ENCODE measurements around the gene HAPLN1. TPM values are rescaled to one million over a fixed set of nuclear protein-coding genes. Genes with fewer than 3 reads are reported as not detected.

The HAPLN1 gene
- total and polyA plus RNA-seq, 4 donors = 5.0 to 28.4 (median 7.0) TPM

GRCh38 chr5:83657807-83658525 is 62.7 kb downstream of the HAPLN1 start:
- no peak overlapping the region for H3K27ac ChIP-seq (ENCODE audit: low read depth, low read length)
- H3K27me3 ChIP-seq (ENCODE audit: control insufficient read depth, insufficient read depth, low read length) = no peaks in the 10 kb centered on the region
- H3K36me3 ChIP-seq (ENCODE audit: control insufficient read depth, insufficient read depth, low read length) = no peaks in the 10 kb centered on the region
- no peaks in the 10 kb centered on the region for H3K9me3 ChIP-seq (ENCODE audit: control insufficient read depth, insufficient read depth, low read length)
- H3K4me3 ChIP-seq (ENCODE audit: low read depth, low read length) = no peak overlapping the region
- DNase-seq (ENCODE audit: low read depth in 4 of 6, low spot score in 6 of 6) = no peak
- H3K4me1 ChIP-seq (ENCODE audit: control insufficient read depth, insufficient read depth, low read length) = no peaks in the 10 kb centered on the region
- no CpG with 5 or more reads among the region's 1 CpG for WGBS (ENCODE audit: insufficient coverage)

- H3K9me3 ChIP-seq (ENCODE audit: control insufficient read depth, insufficient read depth, low read length) = no peaks in the 10 kb centered on the region
- no peaks in the 10 kb centered on the region for H3K36me3 ChIP-seq (ENCODE audit: control insufficient read depth, insufficient read depth, low read length)
- no peaks in the 10 kb centered on the region for H3K4me1 ChIP-seq (ENCODE audit: control insufficient read depth, insufficient read depth, low read length)
- H3K27ac ChIP-seq (ENCODE audit: low read depth, low read length) = no peak overlapping the region
- no peak overlapping the region for H3K4me3 ChIP-seq (ENCODE audit: low read depth, low read length)
- WGBS (ENCODE audit: insufficient coverage) = no CpG with 5 or more reads among the region's 1 CpG
- no peak for DNase-seq (ENCODE audit: low read depth in 4 of 6, low spot score in 6 of 6)
- H3K27me3 ChIP-seq (ENCODE audit: control insufficient read depth, insufficient read depth, low read length) = no peaks in the 10 kb centered on the region
These were observed 66.1 kb downstream of the HAPLN1 start for GRCh38 chr5:83654427-83654994.

DNA sequence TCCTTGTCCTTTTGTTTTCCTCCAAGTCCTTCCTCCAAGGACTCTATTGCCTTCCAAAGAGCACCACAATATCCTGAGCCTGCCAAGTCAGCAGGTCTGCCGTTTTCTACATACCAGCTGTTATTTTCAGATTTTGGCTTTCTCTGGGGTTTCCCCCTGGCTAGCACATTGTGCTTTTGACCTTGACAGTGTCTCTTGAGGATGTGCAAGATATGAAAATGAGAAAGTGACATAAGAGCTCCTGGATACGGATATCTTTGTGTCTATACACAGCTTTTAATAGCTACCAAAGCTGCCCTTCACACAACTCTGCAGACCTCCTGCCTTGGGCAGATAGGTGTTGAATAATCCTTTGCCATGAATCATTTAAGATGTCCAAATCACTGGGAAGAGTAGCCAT is 67.0 kb downstream of the HAPLN1 start:
- Histone ChIP-seq H3K4me1 (ENCODE audit: control insufficient read depth, insufficient read depth, low read length) (no peaks in the 10 kb centered on the region), H3K27me3 (ENCODE audit: control insufficient read depth, insufficient read depth, low read length) (no peaks in the 10 kb centered on the region), H3K36me3 (ENCODE audit: control insufficient read depth, insufficient read depth, low read length) (no peaks in the 10 kb centered on the region), H3K4me3 (ENCODE audit: low read depth, low read length) (no peak overlapping the region), H3K9me3 (ENCODE audit: control insufficient read depth, insufficient read depth, low read length) (no peaks in the 10 kb centered on the region), H3K27ac (ENCODE audit: low read depth, low read length) (no peak overlapping the region)
- DNase-seq (ENCODE audit: low read depth in 4 of 6, low spot score in 6 of 6) = no peak
- 22% methylated on average over 1 of the region's 2 CpGs for WGBS (ENCODE audit: insufficient coverage)

DNA sequence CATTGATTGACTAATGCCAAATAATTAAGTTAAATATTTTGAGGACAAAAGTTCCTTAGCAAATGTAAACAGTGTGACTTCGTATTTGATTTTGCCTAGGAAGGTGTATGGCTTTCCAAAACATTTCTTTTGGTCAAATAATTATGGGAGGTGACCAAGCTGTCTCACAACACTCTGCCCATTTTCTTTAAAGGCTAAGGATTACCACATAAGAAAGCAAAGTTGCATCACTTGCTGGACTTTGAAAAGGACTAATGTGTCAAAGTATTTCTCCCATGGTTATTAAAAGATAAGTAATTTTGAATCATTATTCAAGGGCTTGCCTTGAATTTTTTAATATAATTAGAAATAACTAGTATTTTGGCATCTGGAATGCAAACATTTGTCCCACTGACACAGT is 74.7 kb downstream of the HAPLN1 start:
- DNase-seq (ENCODE audit: low read depth in 4 of 6, low spot score in 6 of 6) = no peak
- no peaks in the 10 kb centered on the region for H3K27me3 ChIP-seq (ENCODE audit: control insufficient read depth, insufficient read depth, low read length)
- no peak overlapping the region for H3K4me3 ChIP-seq (ENCODE audit: low read depth, low read length)
- whole genome bisulfite sequencing (ENCODE audit: insufficient coverage) = no CpG with 5 or more reads among the region's 1 CpG
- peaks cover 3% of the 10 kb centered on the region for H3K4me1 ChIP-seq (ENCODE audit: control insufficient read depth, insufficient read depth, low read length)
- no peaks in the 10 kb centered on the region for H3K9me3 ChIP-seq (ENCODE audit: control insufficient read depth, insufficient read depth, low read length)
- H3K36me3 ChIP-seq (ENCODE audit: control insufficient read depth, insufficient read depth, low read length) = no peaks in the 10 kb centered on the region
- H3K27ac ChIP-seq (ENCODE audit: low read depth, low read length) = no peak overlapping the region

GRCh38 chr5:83644301-83644700 is 76.4 kb downstream of the HAPLN1 start:
- WGBS (ENCODE audit: insufficient coverage) = 95% methylated on average over 12 of the region's 14 CpGs
- Histone ChIP-seq H3K27me3 (ENCODE audit: control insufficient read depth, insufficient read depth, low read length) (no peaks in the 10 kb centered on the region), H3K27ac (ENCODE audit: low read depth, low read length) (no peak overlapping the region), H3K4me3 (ENCODE audit: low read depth, low read length) (no peak overlapping the region), H3K4me1 (ENCODE audit: control insufficient read depth, insufficient read depth, low read length) (peaks cover 3% of the 10 kb centered on the region), H3K36me3 (ENCODE audit: control insufficient read depth, insufficient read depth, low read length) (no peaks in the 10 kb centered on the region), H3K9me3 (ENCODE audit: control insufficient read depth, insufficient read depth, low read length) (no peaks in the 10 kb centered on the region)
- no peak for DNase-seq (ENCODE audit: low read depth in 4 of 6, low spot score in 6 of 6)

DNA sequence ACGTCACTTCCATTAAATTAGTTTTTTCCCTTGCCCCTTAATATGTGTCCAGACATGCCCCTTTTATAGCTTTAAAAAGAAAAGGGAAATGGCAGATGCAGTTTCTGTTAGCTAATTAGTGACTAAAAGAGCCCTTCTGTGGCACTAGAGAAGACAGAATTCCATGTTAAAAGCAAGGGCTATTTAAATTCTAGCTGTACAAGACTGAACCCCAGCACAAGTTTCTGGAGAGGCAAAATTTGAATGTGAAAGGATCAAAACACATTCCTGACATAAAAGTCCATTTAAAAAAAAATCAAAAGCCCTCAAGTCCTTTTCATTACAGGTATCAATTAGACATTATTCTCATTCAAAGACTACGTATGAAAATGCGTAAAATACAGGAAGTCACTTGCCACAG is 78.7 kb downstream of the HAPLN1 start:
- H3K4me1 ChIP-seq (ENCODE audit: control insufficient read depth, insufficient read depth, low read length) = peaks cover 3% of the 10 kb centered on the region
- DNase-seq (ENCODE audit: low read depth in 4 of 6, low spot score in 6 of 6) = peak in 3 of 6 donors; percentile 9 to 48 (median 27)
- no CpG with 5 or more reads among the region's 3 CpGs for WGBS (ENCODE audit: insufficient coverage)
- H3K27me3 ChIP-seq (ENCODE audit: control insufficient read depth, insufficient read depth, low read length) = no peaks in the 10 kb centered on the region
- no peaks in the 10 kb centered on the region for H3K9me3 ChIP-seq (ENCODE audit: control insufficient read depth, insufficient read depth, low read length)
- no peak overlapping the region for H3K27ac ChIP-seq (ENCODE audit: low read depth, low read length)
- no peak overlapping the region for H3K4me3 ChIP-seq (ENCODE audit: low read depth, low read length)
- H3K36me3 ChIP-seq (ENCODE audit: control insufficient read depth, insufficient read depth, low read length) = no peaks in the 10 kb centered on the region

DNA sequence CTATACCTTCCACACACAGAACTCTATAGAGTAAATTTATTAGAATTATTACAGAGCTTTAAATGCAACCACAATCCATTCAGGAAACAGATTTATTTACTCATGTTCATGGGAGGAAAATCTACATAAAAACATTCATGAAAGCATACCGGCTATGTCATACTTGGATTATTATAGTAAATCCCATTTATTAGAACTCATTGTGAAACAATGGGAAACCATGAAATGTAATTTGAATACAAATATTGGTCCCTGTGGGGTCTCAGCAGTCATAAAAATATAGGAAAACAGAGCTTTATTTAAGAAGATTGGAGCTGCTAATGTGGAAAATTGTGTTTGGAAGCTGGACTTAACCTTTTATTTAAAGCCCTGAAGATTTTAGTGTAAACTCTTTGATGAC is 80.7 kb downstream of the HAPLN1 start:
- WGBS (ENCODE audit: insufficient coverage) = no CpG with 5 or more reads among the region's 1 CpG
- Histone ChIP-seq H3K36me3 (ENCODE audit: control insufficient read depth, insufficient read depth, low read length) (no peaks in the 10 kb centered on the region), H3K4me3 (ENCODE audit: low read depth, low read length) (no peak overlapping the region), H3K27me3 (ENCODE audit: control insufficient read depth, insufficient read depth, low read length) (no peaks in the 10 kb centered on the region), H3K27ac (ENCODE audit: low read depth, low read length) (no peak overlapping the region), H3K9me3 (ENCODE audit: control insufficient read depth, insufficient read depth, low read length) (no peaks in the 10 kb centered on the region), H3K4me1 (ENCODE audit: control insufficient read depth, insufficient read depth, low read length) (peaks cover 3% of the 10 kb centered on the region)
- peak in 1 of 6 donors; percentile 50 for DNase-seq (ENCODE audit: low read depth in 4 of 6, low spot score in 6 of 6)

- H3K27me3 ChIP-seq (ENCODE audit: control insufficient read depth, insufficient read depth, low read length) = no peaks in the 10 kb centered on the region
- 60% methylated on average over 3 of the region's 6 CpGs for WGBS (ENCODE audit: insufficient coverage)
- H3K9me3 ChIP-seq (ENCODE audit: control insufficient read depth, insufficient read depth, low read length) = no peaks in the 10 kb centered on the region
- H3K36me3 ChIP-seq (ENCODE audit: control insufficient read depth, insufficient read depth, low read length) = no peaks in the 10 kb centered on the region
- H3K4me3 ChIP-seq (ENCODE audit: low read depth, low read length) = no peak overlapping the region
- H3K4me1 ChIP-seq (ENCODE audit: control insufficient read depth, insufficient read depth, low read length) = no peaks in the 10 kb centered on the region
- DNase-seq (ENCODE audit: low read depth in 4 of 6, low spot score in 6 of 6) = no peak
- H3K27ac ChIP-seq (ENCODE audit: low read depth, low read length) = no peak overlapping the region
These were observed 84.5 kb downstream of the HAPLN1 start for GRCh38 chr5:83636156-83636555.

DNA sequence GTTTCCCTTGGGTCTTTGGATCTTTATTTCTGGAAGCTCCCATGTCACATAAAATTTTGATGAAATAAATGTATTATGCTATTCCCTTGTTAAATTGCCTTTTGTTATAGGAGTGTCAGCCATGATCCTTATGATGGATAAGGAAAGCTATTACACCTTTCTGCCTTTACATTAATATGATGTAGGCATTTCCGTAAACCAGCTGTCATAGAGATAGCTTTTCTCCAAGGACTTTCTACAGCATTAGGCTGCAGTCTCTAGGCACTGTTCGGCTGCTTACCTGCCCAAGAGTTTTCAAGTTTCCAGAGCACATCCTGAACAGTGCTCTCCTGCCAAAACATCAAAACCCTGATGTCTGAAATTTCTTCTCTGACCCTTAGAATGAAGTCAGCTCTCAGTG is 87.4 kb downstream of the HAPLN1 start:
- WGBS (ENCODE audit: insufficient coverage) = no CpG with 5 or more reads among the region's 2 CpGs
- Histone ChIP-seq H3K36me3 (ENCODE audit: control insufficient read depth, insufficient read depth, low read length) (no peaks in the 10 kb centered on the region), H3K27ac (ENCODE audit: low read depth, low read length) (no peak overlapping the region), H3K27me3 (ENCODE audit: control insufficient read depth, insufficient read depth, low read length) (no peaks in the 10 kb centered on the region), H3K4me3 (ENCODE audit: low read depth, low read length) (no peak overlapping the region), H3K9me3 (ENCODE audit: control insufficient read depth, insufficient read depth, low read length) (no peaks in the 10 kb centered on the region), H3K4me1 (ENCODE audit: control insufficient read depth, insufficient read depth, low read length) (no peaks in the 10 kb centered on the region)
- DNase-seq (ENCODE audit: low read depth in 4 of 6, low spot score in 6 of 6) = no peak

DNA sequence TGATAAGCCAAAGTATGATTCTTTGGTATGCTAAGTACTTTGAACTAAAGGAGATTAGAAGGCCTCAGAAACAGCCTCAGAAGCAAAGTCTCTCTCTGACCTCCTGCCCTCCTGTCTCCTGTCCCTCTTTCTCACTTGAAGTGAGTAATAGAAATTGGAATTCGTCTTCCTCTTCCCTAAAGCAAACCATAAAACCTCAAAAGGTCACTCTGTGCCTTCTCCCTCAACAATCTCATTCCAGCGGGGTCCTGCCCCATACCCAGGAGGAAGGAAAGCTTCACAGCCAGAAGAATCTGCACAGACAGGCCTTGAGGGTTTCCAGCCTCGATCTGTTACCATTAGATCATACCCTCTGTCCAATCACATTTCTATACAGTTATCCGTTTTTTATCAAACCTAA is 87.8 kb downstream of the HAPLN1 start:
- H3K27me3 ChIP-seq (ENCODE audit: control insufficient read depth, insufficient read depth, low read length) = no peaks in the 10 kb centered on the region
- no peak overlapping the region for H3K4me3 ChIP-seq (ENCODE audit: low read depth, low read length)
- no peaks in the 10 kb centered on the region for H3K4me1 ChIP-seq (ENCODE audit: control insufficient read depth, insufficient read depth, low read length)
- DNase-seq (ENCODE audit: low read depth in 4 of 6, low spot score in 6 of 6) = no peak
- H3K9me3 ChIP-seq (ENCODE audit: control insufficient read depth, insufficient read depth, low read length) = no peaks in the 10 kb centered on the region
- H3K27ac ChIP-seq (ENCODE audit: low read depth, low read length) = no peak overlapping the region
- H3K36me3 ChIP-seq (ENCODE audit: control insufficient read depth, insufficient read depth, low read length) = no peaks in the 10 kb centered on the region
- WGBS (ENCODE audit: insufficient coverage) = 58% methylated on average over 2 of the region's 4 CpGs

Measured in spinal cord (tissue), 10 donors.